NCI-H510A treated with DMSO at 0.1 percent for 48 hours (cell line): ENCODE data around the gene DLGAP4.

Source experiments
- DNase-seq: peaks from one replicate; lab custom pipeline; 2025; lab: John Stamatoyannopoulos, UW

The DLGAP4 gene

DNA sequence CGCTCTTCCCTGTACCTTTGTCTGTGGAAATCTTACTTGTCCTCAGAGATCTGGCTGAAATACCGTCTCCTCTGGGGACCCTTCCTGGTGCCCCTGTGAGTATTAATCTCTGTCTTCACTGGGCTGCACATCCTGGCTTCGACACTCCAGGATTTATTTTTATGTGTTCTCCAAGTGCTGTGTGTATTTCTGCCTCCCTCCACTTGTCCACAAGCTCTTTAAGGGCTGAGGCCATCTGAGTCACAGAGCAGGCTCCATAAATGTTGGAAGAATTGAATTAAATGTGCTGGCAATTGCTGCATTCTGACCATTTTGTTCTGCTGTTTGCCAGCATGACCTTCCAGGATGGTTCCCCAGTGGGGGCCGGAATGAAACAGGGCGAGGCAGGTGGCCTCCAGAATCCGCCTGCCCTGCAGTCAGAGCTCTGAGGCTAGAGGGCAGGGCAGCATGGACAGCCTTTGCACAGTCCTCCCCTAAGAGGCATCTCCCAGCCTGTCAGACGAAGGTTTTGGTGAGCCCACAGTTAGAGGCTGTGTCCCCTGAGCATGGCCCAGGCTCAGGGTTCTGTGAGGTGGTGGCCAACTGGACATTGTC lies 105.8 kb downstream of the DLGAP4 start:
- no peak for DNase-seq

DNA sequence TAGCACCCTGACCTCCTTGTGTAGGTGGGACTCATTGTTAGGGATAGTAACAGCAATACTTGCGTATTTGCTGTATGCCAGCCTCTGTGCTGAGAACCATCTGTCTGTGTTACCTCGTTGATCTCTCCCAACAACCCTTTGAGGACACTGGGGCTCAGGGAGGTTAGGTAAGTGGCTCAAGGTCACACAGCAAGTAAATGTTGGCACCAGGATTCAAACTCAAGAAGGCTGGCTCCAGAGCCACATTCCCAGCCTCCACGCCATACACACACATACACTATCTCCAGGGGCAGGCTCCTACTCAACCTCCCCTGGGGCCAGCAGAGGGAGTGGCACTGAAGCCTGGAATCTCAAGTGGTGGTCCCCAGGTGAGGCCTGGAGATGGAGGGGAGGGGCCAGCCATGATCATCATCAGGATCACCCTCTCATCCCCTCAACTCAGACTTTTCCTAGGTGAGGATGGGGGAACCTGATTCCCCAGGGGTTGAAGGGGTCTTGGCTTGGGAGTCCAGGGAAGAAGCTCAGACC lies 109.4 kb downstream of the DLGAP4 start:
- no peak for DNase-seq

DNA sequence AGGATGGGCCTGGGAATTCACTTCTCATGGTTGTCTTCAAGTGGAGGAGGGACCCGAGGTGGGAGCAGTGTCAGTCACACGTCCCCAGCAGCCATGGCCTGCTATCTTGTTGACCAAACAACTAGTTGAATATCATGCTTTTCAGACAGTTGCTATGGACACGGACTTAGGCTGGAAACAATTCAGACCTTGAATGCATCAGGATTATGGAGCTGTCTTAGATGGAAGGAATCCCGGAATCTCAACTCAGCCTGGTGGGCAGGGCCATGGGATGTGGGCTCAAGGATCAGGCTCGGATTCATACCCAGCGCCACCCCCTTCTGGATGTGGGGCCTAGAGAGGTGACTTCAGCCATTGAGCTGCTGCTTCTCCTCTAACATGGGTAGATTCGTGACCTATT lies 112.6 kb downstream of the DLGAP4 start:
- DNase-seq: no peak

DNA sequence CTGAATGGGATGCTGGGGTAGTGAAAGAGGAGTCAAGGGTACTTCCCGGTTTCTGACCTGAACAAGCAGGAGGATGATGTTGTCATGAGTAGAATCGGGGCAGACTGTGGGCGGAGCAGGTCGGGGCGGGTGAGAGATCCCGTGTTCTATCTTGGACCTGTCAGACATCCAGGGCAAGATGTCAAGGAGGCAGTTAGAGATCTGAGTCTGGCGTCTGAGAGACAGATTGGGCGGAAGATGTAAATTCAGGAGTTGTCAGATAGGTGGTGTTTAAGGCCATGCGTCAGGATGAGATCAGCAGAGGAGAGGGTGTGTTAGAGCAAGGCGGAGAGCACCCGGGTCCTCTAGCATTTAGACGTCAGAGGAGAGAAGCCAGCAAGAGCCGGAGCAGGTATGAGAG lies 115.5 kb downstream of the DLGAP4 start:
- DNase-seq: no peak

DNA sequence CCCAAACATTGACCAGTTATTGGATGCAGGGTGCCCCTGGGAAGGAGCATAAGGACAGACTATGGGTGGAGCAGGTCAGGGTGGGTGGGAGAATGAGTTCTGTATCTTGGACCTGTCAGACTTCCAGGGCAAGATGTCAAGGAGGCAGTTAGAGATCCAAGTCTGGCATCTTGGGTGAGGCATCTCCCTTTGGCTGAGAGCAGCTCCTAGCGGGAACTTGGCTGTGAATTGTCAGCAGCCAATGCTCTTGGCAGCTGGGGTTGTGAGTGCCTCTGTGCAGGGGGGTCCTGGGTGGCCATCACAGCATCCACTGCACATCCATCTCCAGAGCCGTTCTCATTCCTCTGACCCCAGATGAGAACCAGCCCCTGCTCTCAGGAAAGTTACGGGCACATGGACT lies 118.2 kb downstream of the DLGAP4 start:
- no peak for DNase-seq

DNA sequence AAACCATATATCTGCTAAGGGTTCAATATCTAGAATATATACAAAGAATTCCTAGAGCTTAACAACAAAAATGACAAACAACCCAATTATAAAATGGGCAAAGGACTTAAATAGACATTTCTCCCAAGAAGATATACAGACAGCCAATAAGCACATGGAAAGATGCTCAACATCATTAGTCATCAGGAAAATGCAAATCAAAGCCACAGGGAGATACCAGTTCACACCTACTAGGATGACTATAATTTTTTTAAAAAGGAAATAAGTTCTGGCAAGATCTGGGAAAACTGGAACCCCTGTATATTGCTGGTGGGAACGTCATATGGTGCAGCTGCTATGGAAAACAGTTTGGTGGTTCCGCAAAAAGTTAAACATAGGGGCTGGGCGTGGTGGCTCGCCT lies 119.0 kb downstream of the DLGAP4 start:
- no peak for DNase-seq

DNA sequence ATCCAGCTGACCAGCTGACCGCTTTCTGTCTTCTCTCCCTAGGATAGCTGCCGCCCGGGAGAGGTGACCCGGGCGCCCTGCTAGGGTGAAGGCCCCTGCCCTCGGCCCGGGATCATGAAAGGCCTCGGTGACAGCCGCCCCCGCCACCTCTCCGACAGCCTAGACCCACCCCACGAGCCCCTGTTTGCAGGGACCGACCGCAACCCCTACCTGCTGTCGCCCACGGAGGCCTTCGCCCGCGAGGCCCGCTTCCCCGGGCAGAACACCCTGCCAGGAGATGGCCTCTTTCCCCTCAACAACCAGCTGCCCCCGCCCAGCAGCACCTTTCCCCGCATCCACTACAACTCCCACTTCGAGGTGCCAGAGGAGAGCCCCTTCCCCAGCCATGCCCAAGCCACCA lies 125.5 kb downstream of the DLGAP4 start:
- DNase-seq: no peak

DNA sequence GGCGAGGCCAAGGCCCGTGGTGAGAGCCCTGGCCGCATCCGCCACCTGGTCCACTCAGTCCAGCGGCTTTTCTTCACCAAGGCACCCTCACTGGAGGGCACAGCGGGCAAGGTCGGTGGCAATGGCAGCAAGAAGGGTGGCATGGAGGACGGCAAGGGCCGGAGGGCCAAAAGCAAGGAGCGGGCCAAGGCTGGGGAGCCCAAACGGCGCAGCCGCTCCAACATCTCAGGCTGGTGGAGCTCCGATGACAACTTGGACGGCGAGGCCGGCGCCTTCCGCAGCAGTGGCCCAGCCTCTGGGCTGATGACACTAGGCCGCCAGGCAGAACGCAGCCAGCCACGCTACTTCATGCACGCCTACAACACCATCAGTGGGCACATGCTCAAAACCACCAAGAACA lies 126.0 kb downstream of the DLGAP4 start:
- DNase-seq: no peak

DNA sequence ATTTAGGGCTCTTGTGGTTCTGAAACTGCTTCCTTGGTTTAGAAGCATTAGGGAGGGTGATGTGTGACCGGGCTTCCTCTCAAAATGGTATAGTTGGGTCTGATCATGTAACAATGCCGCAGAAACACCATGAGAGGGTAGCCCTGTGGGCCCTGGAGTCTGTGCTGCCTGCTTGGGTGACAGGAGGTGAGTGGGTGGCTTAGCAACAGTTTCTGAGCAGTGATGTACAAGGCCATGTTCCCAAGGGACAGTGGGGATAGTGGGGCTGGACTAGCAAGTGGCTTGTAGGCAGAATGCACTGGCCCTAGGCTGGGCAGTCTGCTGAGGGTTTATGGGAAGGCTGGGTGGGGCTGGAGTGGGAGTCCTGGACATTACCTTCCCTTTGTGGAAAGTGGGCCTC lies 128.2 kb downstream of the DLGAP4 start:
- no peak for DNase-seq

DNA sequence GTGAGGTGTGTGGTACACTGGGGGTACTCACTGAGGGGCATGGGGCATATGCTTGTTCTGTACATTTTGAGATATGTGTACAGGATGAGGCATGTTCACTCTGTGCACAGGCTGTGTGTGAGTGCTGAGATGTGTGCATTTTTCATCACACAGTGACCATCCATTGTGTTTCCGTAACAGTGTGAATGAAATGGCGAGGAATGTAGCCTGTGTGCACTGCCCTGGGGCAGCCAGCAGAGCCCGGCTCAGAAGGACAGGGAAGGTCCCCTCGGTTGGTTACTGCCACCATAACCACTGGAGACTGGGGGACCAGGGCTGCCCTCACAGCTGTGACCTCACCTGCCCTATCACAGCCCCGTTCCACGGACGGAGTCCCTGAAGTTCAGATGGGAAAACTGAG lies 129.0 kb downstream of the DLGAP4 start:
- no peak for DNase-seq

DNA sequence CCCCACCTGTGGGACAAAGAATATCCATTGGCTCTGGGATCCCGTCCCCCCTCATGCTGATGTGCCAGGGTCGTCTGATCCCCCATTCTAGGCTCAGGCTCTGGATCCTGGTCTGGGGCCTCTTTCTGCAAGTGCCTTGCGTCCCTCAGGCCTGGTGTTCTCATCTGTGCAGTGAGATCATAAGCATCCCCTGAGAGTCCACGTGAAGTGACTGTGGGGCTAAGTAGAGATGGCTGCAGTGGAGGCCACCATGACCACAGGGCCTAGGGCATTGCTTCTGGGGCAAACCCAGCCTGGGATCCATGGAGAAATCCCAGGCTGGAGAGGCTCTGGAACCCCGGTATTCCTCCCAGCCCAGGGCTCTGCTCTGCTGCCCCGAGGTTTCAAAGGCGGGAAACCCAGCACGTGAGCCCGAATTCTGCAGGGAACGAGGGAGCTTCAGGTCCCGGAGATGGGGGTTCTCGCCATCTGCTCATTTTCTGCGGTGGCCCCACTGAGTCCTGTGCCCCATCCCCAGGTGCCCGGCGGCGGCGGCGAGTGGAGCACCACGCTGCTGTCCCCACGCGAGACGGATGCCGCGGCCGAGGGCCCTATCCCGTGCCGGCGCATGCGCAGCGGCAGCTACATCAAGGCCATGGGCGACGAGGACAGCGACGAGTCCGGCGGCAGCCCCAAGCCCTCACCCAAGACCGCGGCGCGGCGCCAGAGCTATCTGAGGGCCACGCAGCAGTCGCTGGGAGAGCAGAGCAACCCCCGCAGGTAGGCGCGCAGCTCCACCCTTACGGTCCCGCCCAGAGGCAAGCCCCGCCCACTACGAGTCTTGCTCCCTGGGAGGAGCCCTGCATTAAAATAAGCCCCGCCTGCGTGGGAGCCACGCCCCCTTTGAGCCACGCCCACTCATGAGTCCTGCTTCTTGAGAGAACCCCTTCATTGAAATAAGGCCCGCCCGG lies 129.7 kb downstream of the DLGAP4 start:
- DNase-seq: no peak

DNA sequence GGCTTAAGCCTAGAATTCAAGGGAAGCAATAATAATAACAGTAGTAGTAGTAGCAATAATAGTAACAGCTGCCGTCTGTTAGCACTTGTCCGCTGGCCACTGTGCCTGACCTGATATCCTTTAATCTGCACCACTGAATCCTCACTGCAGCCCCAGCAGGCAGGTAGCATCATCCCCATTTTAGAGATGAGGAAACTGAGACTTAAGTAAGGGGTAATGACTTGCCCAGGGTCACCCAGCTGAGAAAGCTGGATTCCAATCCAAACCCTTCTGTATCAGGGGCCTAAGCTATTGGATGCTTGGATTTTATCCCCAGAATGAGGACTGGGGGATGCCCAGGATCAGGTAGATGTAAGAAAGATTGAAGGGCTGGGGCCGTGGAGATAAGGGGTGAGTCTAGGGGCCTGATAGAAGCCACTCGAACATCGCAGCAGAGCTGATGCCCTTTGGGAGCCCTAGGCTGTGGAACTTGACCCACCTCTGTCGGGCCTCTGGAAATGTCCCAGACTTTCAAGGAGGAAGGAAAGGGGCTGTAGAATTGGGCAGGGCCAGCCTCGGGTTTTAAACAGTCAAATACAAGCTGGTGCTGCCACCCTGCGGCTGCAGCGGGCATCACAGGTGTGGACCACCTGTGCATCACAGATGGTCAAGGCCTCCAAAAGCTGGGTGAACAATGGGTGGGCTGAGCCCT lies 133.0 kb downstream of the DLGAP4 start:
- DNase-seq: peak; percentile 6

DNA sequence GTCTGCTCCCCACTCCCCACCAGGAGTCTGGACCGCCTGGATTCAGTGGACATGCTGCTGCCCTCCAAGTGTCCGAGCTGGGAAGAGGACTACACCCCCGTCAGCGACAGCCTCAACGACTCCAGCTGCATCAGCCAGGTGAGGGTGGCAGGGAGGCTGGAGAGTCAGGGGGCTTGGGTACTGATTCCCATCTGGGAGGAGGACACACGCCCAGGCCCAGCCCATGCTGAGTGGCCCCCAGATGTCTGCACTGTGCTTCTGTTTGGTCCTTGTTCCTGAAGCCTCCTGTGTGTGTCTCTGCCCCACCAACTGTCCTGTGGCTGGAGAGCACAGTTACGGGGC lies 133.6 kb downstream of the DLGAP4 start:
- no peak for DNase-seq

DNA sequence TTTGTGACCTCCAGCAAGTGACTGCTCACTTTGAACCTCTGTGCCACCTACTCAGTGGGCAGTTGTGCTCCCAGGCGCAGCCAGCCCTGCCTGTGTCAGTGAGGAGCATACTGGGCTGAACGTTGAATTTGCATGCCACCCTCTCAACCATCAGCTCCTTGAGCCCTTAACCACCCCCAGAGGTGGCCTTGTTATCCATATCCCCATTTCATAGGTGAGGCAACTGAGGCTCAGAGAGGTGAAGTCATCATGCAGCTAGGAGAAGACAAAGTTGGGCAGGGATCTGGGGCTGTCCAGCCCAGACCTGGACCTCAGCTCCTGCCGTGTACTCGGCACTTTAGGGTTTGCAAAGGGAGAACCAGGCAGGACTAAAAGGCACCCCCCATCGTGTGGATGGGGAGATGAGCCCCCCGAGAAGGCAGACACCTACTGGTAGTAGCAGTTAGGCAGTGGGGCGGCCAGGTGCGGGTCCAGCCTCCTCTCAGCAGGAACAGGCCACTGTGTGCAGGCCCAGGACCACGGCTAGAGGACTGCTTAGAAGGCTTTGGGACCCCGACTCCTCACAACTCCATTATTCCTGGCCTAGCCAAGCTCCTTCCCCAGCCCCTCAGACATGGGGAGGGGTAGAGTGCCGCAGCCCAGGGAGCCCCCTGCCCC lies 134.4 kb downstream of the DLGAP4 start:
- no peak for DNase-seq

DNA sequence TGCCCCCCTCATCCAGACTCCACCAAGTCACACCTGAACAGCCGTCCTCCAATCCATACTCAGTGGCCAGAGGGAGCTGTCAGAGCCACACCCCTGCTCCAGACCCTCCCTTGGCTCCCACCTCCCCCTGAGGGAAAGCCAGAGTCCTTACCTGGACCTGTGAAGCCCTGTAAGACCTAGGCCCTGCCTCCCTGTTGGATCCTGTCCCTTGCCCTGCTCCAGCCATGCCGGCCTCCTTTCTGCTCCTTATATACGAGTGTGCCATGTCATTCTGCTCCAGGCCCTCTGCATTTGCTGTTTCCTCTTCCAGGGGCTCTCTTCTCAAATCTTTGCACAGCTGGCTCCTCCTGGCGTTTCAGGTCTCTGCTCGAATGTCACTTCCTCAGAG lies 134.9 kb downstream of the DLGAP4 start:
- DNase-seq: peak; percentile 49

DNA sequence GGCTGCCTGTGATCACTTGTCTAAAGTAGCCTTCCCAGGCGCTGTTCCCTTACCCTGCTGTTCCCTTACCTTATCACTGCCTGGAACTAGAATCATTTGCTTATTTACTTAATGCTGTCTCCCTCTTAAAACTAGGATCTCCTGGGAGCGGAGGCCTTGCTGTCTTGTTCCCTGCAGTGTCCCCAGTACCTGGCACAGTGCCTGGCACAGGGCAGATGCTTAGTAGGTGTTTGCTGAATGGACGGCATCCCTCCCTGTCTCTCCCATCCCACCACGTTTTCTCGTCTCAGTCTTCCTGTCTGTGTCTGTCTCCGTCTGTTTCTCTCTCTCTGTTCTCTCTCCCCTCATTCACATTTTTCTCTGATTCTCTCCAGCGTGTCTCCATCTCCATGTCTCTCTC lies 135.3 kb downstream of the DLGAP4 start:
- no peak for DNase-seq

DNA sequence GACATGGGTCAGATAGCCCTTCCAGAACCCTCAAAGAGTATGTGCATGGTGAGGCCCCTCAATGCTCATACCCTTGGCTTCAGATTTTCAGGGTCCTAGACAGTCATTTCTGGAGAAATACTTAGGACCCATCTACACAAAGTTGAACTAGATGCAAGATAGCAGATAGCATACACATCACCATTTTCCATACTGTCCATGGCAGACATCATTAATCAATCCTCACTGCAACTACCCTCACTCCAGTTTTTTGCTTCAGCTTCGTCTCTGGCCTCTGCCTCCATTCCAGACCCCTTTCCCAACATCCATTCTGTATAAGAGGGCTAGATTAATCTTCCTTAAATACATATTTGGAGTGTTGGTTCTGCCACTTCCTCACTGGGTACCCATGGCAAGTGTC lies 139.7 kb downstream of the DLGAP4 start:
- no peak for DNase-seq

DNA sequence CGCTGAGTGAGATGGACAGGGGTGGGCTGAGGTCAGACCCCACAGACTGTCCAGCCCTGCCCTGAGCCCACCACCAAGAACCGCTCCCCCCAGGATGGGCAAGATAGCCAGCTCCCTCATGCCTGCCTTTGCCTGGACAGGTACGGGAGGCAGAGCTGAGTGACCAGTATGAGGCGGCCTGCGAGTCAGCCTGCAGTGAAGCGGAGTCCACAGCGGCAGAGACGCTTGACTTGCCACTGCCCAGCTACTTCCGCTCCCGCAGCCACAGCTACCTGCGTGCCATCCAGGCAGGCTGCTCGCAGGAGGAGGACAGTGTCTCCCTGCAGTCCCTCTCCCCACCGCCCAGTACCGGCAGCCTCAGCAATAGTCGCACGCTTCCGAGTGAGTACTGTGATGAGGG lies 140.4 kb downstream of the DLGAP4 start:
- DNase-seq: no peak

DNA sequence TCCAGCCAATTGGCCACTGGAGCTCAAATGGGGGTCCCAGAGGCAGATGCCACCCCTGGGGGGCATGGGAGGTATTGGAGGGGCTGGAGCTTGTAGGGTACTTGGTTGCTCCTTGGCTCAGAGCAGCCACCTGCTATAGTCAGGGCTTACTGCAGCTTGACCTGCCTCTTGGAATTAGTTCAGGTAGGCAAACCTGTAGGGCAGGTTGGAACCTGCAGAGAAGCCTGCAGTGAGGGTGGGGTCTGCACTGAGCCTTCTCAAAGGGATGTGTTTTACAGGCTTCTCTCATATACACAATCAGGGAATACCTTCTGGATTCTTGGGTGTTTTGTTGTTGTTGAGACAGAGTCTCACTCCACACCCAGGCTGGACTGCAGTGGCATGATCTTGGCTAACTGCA lies 141.0 kb downstream of the DLGAP4 start:
- DNase-seq: peak; percentile 16

DNA sequence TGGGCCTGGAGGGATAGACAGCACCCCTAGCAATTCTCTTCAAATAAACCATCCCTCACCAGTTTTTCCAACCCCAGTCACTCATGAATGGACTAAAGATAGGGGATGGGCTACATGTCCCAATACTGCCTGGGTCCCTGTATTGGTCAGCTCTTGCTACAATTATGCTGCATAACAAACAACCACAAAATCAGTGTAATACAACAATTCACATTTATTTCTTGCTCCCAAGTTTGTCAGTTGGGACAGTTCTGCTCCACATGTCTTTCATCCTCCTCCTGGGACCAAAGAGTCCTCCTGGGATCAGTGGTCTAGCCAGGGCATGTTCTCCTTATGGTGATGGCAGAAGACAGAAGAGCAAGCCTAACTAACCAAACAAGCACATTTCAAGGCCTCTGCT lies 143.5 kb downstream of the DLGAP4 start:
- no peak for DNase-seq

DNA sequence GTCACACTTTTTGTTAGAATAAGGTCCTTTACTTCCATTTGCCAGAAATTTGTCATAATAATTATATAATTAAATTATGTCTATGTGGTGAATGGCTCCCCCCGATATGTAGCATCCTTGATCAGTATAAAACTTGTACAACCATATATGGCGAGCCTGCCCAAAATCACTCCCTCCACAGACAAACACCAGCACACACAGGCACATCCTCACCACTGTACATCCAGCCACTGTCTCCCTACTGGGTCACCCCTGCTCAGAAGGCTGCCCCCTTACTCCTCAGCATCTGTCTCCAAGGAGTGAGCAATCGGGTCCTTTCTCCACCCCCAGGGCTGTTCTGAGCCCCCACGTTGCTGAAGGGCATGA lies 148.2 kb downstream of the DLGAP4 start:
- DNase-seq: no peak

DNA sequence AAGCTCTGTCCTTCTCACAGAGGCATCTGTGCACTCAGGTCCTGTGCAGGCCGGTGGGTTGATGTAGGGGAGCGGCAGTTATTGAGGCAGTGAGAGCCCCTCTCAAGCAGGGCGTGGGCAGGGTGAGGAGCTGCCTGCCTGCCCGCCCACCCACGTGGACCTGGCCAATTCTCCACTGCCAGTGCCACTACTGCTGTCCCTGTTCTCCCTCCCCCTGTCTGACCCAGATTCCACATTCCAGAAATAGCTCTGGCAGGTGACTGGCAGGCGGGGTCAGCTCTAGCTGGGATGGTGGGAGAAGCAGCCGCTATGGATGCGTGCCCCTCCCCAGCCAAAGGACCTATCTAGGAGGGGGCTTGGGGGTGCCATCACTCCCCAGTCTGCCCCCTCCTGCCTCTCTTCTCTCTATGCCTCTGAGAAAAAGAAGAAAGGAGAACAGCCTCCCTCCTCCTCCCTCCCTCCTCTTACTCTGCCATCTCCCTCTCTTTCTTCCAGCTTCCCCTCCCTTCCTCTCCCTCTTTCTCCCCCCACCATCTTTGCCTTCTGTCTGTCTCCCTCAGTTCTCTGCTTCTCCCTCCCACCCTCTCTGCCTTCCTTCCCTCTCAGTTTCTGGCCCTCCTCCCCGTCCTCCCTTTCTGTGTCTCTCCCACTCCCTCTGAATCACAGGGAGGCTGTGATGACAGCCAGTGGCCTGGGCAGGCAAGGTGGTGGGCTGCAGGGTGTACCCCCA lies 148.7 kb downstream of the DLGAP4 start:
- no peak for DNase-seq
